ENCODE results near the gene PDSS2. TPM values are rescaled to one million over a fixed set of nuclear protein-coding genes. Genes with fewer than 3 reads are reported as not detected.

Gene PDSS2
- total RNA-seq, 1 donor from 2014 or later = 14.9 TPM

GRCh38 chr6:107329063-107329860 is 130.1 kb downstream of the PDSS2 start:
- no peaks in the 10 kb centered on the region for H3K79me2 ChIP-seq (ENCODE audit: low read depth)
- no peak for TF ChIP-seq EZH2phosphoT487 (IDR thresholded peaks at IDR 0.05)
- TF ChIP-seq, protein P1, sequence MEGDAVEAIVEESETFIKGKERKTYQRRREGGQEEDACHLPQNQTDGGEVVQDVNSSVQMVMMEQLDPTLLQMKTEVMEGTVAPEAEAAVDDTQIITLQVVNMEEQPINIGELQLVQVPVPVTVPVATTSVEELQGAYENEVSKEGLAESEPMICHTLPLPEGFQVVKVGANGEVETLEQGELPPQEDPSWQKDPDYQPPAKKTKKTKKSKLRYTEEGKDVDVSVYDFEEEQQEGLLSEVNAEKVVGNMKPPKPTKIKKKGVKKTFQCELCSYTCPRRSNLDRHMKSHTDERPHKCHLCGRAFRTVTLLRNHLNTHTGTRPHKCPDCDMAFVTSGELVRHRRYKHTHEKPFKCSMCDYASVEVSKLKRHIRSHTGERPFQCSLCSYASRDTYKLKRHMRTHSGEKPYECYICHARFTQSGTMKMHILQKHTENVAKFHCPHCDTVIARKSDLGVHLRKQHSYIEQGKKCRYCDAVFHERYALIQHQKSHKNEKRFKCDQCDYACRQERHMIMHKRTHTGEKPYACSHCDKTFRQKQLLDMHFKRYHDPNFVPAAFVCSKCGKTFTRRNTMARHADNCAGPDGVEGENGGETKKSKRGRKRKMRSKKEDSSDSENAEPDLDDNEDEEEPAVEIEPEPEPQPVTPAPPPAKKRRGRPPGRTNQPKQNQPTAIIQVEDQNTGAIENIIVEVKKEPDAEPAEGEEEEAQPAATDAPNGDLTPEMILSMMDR (IDR thresholded peaks at IDR 0.05) = no peak
- TF ChIP-seq EZH2 (IDR thresholded peaks at IDR 0.05) = no peak
- H3K36me3 Mint-ChIP-seq = peaks cover 5% of the 10 kb centered on the region

DNA sequence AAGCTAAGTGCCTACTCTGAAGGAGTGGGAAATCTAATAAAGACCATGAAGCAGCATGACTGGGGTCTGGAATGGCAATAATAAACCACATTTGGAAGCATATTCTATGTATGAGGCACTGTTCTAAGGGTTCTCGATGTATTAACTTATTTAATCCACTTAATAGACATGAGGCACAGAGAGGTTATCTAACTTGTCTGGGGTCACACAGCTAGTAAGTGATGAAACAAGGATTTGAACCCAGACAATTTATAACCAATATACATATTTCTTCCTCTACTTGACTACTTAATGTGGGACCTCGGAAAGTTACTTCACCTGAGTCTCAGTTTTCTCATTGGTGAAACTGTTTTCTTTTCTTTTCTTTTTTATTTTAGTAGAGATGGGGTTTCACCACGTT is 131.3 kb downstream of the PDSS2 start:
- Histone ChIP-seq H3K27me3 (no peaks in the 10 kb centered on the region), H3K9me3 (ENCODE audit: low read depth) (no peaks in the 10 kb centered on the region), H3K4me3 (no peak overlapping the region), H3K9ac (no peak overlapping the region), H3K79me2 (ENCODE audit: low read depth) (no peaks in the 10 kb centered on the region), H3K4me1 (no peaks in the 10 kb centered on the region), H3K27ac (no peak overlapping the region), H3K4me2 (no peak overlapping the region), H4K20me1 (ENCODE audit: low read depth) (no peaks in the 10 kb centered on the region), H3F3A (ENCODE audit: low read depth) (no peaks in the 10 kb centered on the region), H2AFZ (replicated peaks) (no peak overlapping the region), H3K36me3 (no peaks in the 10 kb centered on the region)
- Mint-ChIP-seq H3K4me3 (no peak overlapping the region), H3K4me1 (no peaks in the 10 kb centered on the region), H3K36me3 (peaks cover 5% of the 10 kb centered on the region), H3K27me3 (ENCODE audit: insufficient read depth, low read depth) (no peaks in the 10 kb centered on the region), H3K9me3 (no peaks in the 10 kb centered on the region), H3K27ac (no peak overlapping the region)
- TF ChIP-seq EZH2 (IDR thresholded peaks at IDR 0.05) = no peak
- TF ChIP-seq, protein P1 (IDR thresholded peaks at IDR 0.05) = no peak
- no peak for TF ChIP-seq EZH2phosphoT487 (IDR thresholded peaks at IDR 0.05)
- DNase-seq (ENCODE audit: low spot score) = no peak

More at GRCh38 chr6:107329063-107329860, 130.1 kb downstream of the PDSS2 start:
- DNase-seq (ENCODE audit: low spot score) = no peak
- no peak overlapping the region for H3K9ac ChIP-seq
- H3K27me3 ChIP-seq = no peaks in the 10 kb centered on the region
- no peak overlapping the region for H3K4me3 ChIP-seq
- H4K20me1 ChIP-seq (ENCODE audit: low read depth) = no peaks in the 10 kb centered on the region
- H2AFZ ChIP-seq (replicated peaks) = no peak overlapping the region
- H3K9me3 ChIP-seq (ENCODE audit: low read depth) = no peaks in the 10 kb centered on the region
- H3K36me3 ChIP-seq = no peaks in the 10 kb centered on the region
- H3K27ac ChIP-seq = no peak overlapping the region
- H3K4me2 ChIP-seq = no peak overlapping the region
- H3K27me3 Mint-ChIP-seq (ENCODE audit: insufficient read depth, low read depth) = no peaks in the 10 kb centered on the region
- H3K4me1 Mint-ChIP-seq = no peaks in the 10 kb centered on the region
- no peaks in the 10 kb centered on the region for H3K9me3 Mint-ChIP-seq
- no peak overlapping the region for H3K27ac Mint-ChIP-seq
- no peaks in the 10 kb centered on the region for H3K4me1 ChIP-seq
- no peak overlapping the region for H3K4me3 Mint-ChIP-seq
- H3F3A ChIP-seq (ENCODE audit: low read depth) = no peaks in the 10 kb centered on the region

DNA sequence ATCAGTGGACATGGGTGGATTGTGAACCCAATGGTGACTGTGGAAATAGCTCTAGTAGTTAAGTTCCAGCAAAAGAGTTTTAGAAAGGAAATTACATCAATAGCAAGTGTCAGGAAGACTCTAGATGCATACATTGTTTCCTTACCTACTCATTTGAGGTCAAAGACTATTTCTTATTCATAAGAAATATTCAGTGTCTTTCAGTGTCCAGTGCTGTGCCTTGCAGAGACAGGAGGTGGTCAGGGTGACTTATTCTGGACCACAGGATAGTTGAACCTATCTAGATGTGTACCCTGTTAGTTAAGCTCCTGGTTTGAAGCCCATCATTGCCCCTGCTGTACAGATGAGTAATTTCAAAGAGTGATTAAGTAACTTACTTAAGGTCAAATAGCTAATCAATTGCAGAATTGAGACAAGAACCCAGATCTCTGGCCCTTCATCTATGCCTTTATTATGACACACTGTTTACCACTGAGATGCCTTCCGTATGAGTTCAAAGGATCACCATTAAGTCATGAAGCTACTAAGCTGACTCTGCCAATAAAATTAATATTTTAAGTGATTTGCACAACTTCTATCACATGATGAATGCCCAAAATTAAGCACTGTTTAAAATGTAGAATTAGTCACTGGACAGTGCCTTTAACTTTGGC is 136.1 kb downstream of the PDSS2 start:
- no peaks in the 10 kb centered on the region for H3F3A ChIP-seq (ENCODE audit: low read depth)
- no peaks in the 10 kb centered on the region for H3K79me2 ChIP-seq (ENCODE audit: low read depth)
- H3K9me3 ChIP-seq (ENCODE audit: low read depth) = no peaks in the 10 kb centered on the region
- Mint-ChIP-seq H3K4me3 (no peak overlapping the region), H3K27me3 (ENCODE audit: insufficient read depth, low read depth) (no peaks in the 10 kb centered on the region), H3K27ac (no peak overlapping the region), H3K9me3 (no peaks in the 10 kb centered on the region), H3K4me1 (no peaks in the 10 kb centered on the region), H3K36me3 (peaks cover 5% of the 10 kb centered on the region)
- H3K27ac ChIP-seq = no peak overlapping the region
- H2AFZ ChIP-seq (replicated peaks) = no peak overlapping the region
- no peaks in the 10 kb centered on the region for H3K27me3 ChIP-seq
- no peak overlapping the region for H3K9ac ChIP-seq
- no peak for DNase-seq (ENCODE audit: low spot score)
- no peaks in the 10 kb centered on the region for H4K20me1 ChIP-seq (ENCODE audit: low read depth)
- H3K4me1 ChIP-seq = no peaks in the 10 kb centered on the region
- no peaks in the 10 kb centered on the region for H3K36me3 ChIP-seq
- TF ChIP-seq, protein P1 (IDR thresholded peaks at IDR 0.05) = no peak
- TF ChIP-seq EZH2 (IDR thresholded peaks at IDR 0.05) (no peak), EZH2phosphoT487 (IDR thresholded peaks at IDR 0.05) (no peak)
- no peak overlapping the region for H3K4me3 ChIP-seq
- H3K4me2 ChIP-seq = no peak overlapping the region
